Measurements from ENCODE around the gene NPSR1.

NPSR1 gene

GRCh38 chr7:34832020-34832419, 174.0 kb downstream of the NPSR1 start:
- no peak for ATAC-seq
- TF ChIP-seq ZC3H10 (CRISPR knock-in tag; IDR thresholded peaks at IDR 0.05) (no peak), TOX (CRISPR knock-in tag; IDR thresholded peaks at IDR 0.05; ENCODE audit: borderline replicate concordance) (no peak), PATZ1 (CRISPR knock-in tag; IDR thresholded peaks at IDR 0.05; ENCODE audit: borderline replicate concordance) (no peak), BACH2 (CRISPR knock-in tag; IDR thresholded peaks at IDR 0.05; ENCODE audit: borderline replicate concordance) (no peak), ZNF565 (CRISPR knock-in tag; conservative IDR thresholded peaks at IDR 0.05; ENCODE audit: low read depth) (no peak), ISL1 (CRISPR knock-in tag; IDR thresholded peaks at IDR 0.05) (no peak), ZFP3 (CRISPR knock-in tag; IDR thresholded peaks at IDR 0.05) (no peak), ZFP30 (CRISPR knock-in tag; IDR thresholded peaks at IDR 0.05) (no peak), POU6F1 (CRISPR knock-in tag; IDR thresholded peaks at IDR 0.05; ENCODE audit: borderline replicate concordance, low read depth) (no peak), ESRRG (CRISPR knock-in tag; IDR thresholded peaks at IDR 0.05) (no peak), ZNF70 (CRISPR knock-in tag; IDR thresholded peaks at IDR 0.05) (no peak), OSR1 (CRISPR knock-in tag; IDR thresholded peaks at IDR 0.05) (no peak), CSRNP3 (CRISPR knock-in tag; IDR thresholded peaks at IDR 0.05) (no peak), SNAI2 (CRISPR knock-in tag; IDR thresholded peaks at IDR 0.05) (no peak), TCF4 (CRISPR knock-in tag; IDR thresholded peaks at IDR 0.05; ENCODE audit: borderline replicate concordance) (no peak)

- TF ChIP-seq ZNF565 (CRISPR knock-in tag; conservative IDR thresholded peaks at IDR 0.05; ENCODE audit: low read depth) (no peak), OSR1 (CRISPR knock-in tag; IDR thresholded peaks at IDR 0.05) (no peak), POU6F1 (CRISPR knock-in tag; IDR thresholded peaks at IDR 0.05; ENCODE audit: borderline replicate concordance, low read depth) (no peak), ZFP30 (CRISPR knock-in tag; IDR thresholded peaks at IDR 0.05) (no peak), CSRNP3 (CRISPR knock-in tag; IDR thresholded peaks at IDR 0.05) (no peak), GLIS3 (CRISPR knock-in tag; IDR thresholded peaks at IDR 0.05) (no peak), ZNF8 (CRISPR knock-in tag; IDR thresholded peaks at IDR 0.05) (no peak), ZC3H10 (CRISPR knock-in tag; IDR thresholded peaks at IDR 0.05) (no peak), RARB (CRISPR knock-in tag; IDR thresholded peaks at IDR 0.05) (no peak), TOX (CRISPR knock-in tag; IDR thresholded peaks at IDR 0.05; ENCODE audit: borderline replicate concordance) (no peak), ISL1 (CRISPR knock-in tag; IDR thresholded peaks at IDR 0.05) (no peak), TSHZ2 (CRISPR knock-in tag; IDR thresholded peaks at IDR 0.05) (no peak), ESRRG (CRISPR knock-in tag; IDR thresholded peaks at IDR 0.05) (no peak), ZFP3 (CRISPR knock-in tag; IDR thresholded peaks at IDR 0.05) (no peak), ARNTL (CRISPR knock-in tag; IDR thresholded peaks at IDR 0.05; ENCODE audit: borderline replicate concordance, low read depth) (no peak), ZNF70 (CRISPR knock-in tag; IDR thresholded peaks at IDR 0.05) (no peak)
- no peak for ATAC-seq
Observed at GRCh38 chr7:34835901-34836600, 178.0 kb downstream of the NPSR1 start.

Data from SK-N-SH treated with all-trans-retinoic acid at 6 μM for 48 hours (cell line).